ENCODE results near the gene RNASE1.

The RNASE1 gene

GRCh38 chr14:20807304-20808161 lies 4.9 kb upstream of the RNASE1 start:
- no peak for DNase-seq

DNA sequence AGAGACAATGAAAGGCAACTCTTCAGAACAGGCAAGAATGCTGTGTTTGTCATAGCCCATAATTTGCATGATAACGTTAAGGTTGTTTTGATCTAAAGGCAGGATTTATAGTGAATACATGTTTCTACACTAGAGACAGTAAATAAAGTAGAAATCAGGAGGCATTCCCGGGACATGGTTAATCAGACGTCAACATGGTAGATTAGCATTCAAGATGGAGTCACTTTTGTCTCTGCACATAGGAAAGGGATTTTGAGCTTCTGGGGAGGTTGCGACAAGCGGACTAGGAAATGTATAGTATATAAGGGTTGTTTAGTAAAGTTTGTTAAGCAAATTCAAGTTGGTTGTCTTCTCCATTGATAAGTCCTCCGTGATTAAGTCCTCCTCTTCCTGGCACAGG lies 2.8 kb upstream of the RNASE1 start:
- DNase-seq: no peak

- no peak for DNase-seq
Measured at GRCh38 chr14:20803223-20803622, 579 bp upstream of the RNASE1 start.

DNA sequence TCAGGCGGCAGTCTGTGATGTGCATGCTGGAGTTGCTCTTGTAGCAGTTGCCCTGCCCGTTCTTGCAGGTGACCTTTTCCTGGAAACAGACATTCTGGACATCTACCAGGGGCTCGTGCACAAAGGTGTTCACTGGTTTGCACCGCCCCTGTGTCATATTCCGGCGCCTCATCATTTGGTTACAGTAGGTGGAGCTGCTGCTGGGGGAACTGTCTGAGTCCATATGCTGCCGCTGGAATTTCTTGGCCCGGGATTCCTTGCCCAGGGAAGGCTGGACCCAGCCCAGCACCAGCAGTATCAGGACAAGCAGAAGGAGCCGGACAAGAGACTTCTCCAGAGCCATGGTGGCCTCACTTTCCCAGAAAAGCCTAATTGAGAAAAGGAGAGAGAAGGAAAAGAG lies 918 bp downstream of the RNASE1 start:
- DNase-seq: no peak

GRCh38 chr14:20799892-20800544 lies 2.6 kb downstream of the RNASE1 start:
- no peak for DNase-seq

GRCh38 chr14:20799456-20799891 lies 3.2 kb downstream of the RNASE1 start:
- no peak for DNase-seq

GRCh38 chr14:20798932-20799331 lies 3.7 kb downstream of the RNASE1 start:
- no peak for DNase-seq

GRCh38 chr14:20798318-20798717 lies 4.3 kb downstream of the RNASE1 start:
- no peak for DNase-seq

DNA sequence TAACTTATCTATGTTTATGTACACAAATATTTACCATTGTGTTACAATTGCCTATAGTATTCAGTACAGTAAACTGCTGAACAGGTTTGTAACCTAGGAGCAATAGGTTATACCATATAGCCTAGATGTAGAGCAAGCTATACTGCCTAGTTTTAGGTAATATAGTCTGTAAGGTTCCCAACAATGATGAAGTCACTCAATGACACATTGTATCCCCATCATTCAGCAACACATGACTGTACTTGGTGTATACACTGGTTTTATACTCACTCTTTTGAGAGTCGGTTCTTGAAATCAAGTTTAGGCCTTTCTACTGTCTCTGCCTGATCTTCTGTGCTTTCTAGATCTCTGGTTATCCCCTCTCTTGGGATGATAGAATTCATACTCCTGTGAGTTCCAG lies 5.5 kb downstream of the RNASE1 start:
- DNase-seq: no peak

GRCh38 chr14:20794644-20795369 lies 7.8 kb downstream of the RNASE1 start:
- no peak for DNase-seq

- DNase-seq: no peak
Measured at GRCh38 chr14:20792556-20792955, 10.1 kb downstream of the RNASE1 start.

- DNase-seq: no peak
Measured at GRCh38 chr14:20791597-20791996, 11.0 kb downstream of the RNASE1 start.

GRCh38 chr14:20791187-20791586 lies 11.5 kb downstream of the RNASE1 start:
- no peak for DNase-seq

DNA sequence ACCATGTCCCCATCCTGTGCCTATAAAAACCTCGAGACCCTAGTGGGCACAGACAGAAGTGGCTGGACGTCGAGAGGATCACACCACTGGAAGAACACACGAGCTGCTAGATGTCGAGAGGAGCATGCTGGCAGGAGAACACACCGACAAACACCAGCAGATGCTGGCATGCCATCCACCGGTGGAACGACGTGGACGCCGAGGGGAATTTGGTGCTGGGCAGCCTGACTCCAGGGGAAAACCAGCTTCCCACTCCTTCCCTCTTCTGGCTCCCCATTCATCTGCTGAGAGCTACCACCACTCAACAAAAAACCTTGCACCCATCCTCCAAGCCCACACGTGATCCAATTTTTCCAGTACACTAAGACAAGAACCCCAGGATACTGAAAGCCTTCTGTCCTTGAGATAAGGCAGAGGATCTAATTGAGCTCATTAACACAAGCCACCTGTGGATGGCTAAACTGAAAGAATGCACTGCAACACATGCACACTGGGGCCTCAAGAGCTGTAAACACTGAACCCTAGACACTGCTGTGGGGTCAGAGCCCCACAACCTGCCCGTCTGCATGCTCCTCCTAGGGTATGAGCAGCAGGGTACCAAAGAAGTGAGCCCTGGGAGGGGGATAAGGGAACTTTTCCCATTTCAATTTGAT lies 12.1 kb downstream of the RNASE1 start:
- no peak for DNase-seq

DNA sequence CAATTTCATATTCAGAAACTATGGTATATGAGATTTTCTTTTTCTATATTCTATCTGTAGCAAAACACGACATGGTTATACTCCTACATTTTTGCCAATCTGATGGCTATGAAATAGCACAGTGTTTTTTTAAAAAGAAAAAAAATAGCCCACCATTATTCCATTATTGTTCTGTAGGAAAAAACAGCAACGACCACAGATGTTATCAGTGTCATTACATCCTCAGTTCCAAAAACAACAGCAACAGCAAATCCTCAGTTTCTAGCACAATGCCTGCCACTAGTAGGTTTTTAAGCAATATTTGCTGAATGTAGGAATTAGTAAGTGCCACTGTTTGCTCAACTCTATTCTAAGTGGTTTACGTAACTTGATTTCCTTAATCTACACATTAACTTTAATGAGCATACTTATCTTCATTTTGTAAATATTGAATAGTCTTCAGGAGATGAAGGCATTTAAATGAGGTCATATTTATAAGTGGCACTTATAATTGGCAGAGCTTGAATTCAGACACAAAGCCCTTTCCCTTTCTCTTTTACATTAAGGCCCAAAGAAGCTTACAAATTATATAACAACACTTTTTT lies 13.3 kb downstream of the RNASE1 start:
- no peak for DNase-seq

GRCh38 chr14:20787025-20787424 lies 15.6 kb downstream of the RNASE1 start:
- DNase-seq: no peak

GRCh38 chr14:20782280-20782890 lies 20.3 kb downstream of the RNASE1 start:
- DNase-seq: no peak

- no peak for DNase-seq
Measured at GRCh38 chr14:20781803-20782202, 20.8 kb downstream of the RNASE1 start.

DNA sequence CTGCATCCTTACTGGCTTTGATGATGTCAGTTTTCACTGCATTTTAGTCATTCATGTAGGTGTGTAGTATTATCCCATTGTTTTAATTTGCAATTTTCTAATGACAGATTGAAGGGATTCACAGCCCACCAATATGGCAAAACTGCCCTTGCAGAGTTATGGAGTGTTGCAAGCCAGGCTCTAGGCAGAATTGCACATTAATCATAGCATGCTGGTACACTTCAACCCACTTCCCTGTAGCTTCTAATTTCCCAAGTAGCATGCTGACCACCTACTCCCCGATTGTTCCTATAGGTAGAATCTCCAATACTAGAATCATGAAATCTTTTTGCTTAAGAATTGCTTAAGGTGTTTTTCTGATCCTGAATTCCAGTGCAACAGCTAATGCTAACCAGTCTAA lies 26.7 kb downstream of the RNASE1 start:
- DNase-seq: no peak

DNA sequence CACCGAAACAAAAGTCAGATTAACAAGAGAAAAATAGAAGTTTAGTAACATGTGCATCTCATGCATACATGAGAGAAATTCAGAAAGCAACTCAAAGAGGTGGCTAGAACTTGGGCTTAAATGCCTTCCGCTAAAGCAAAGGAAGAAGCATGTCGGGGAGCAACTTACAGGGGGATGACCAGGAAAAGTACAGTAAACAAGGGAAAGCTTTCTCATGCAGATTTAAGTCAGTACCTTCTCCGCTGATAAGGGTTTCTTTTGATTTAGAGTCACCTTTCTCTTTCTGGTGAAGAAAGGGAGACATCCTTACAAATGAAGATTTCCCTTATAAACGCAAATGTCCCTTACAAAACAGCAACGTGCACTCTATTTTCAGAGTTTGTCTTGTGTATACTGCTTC lies 27.6 kb downstream of the RNASE1 start:
- DNase-seq: no peak

- DNase-seq: no peak
Measured at GRCh38 chr14:20774258-20774824, 28.3 kb downstream of the RNASE1 start.

DNA sequence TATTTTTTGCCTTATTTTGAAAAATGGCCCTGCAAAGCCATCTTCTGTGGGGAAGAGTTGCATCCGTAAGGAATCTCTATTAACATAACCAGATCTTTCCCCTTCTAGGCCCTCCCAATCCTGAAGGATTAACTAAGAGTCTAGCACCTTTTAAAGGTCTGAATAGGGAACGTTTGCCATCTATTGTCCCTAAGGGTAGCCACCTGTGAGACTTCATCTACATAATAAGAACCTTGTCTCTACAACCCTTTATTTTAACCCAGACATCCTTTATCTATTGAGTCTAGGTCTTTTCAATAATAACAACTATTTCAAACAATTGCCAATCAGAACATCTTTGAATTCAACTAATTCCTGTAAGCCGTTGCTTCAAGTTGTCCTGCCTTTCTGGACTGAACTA lies 30.0 kb downstream of the RNASE1 start:
- DNase-seq: no peak

Measured in NCI-H345 (cell line).